ENCODE measurements around the gene DNAJC13. TPM values are rescaled to one million over a fixed set of nuclear protein-coding genes. Genes with fewer than 3 reads are reported as not detected.
"Not testable (repeated sequence)": the region's sequence is repeated elsewhere in the genome, so short reads cannot be mapped to it uniquely, and the experiment has no call there.

Gene DNAJC13
- total RNA-seq, 1 donor = 116 TPM

- TF ChIP-seq, protein P1, sequence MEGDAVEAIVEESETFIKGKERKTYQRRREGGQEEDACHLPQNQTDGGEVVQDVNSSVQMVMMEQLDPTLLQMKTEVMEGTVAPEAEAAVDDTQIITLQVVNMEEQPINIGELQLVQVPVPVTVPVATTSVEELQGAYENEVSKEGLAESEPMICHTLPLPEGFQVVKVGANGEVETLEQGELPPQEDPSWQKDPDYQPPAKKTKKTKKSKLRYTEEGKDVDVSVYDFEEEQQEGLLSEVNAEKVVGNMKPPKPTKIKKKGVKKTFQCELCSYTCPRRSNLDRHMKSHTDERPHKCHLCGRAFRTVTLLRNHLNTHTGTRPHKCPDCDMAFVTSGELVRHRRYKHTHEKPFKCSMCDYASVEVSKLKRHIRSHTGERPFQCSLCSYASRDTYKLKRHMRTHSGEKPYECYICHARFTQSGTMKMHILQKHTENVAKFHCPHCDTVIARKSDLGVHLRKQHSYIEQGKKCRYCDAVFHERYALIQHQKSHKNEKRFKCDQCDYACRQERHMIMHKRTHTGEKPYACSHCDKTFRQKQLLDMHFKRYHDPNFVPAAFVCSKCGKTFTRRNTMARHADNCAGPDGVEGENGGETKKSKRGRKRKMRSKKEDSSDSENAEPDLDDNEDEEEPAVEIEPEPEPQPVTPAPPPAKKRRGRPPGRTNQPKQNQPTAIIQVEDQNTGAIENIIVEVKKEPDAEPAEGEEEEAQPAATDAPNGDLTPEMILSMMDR (IDR thresholded peaks at IDR 0.05; ENCODE audit: extremely low read depth, low read depth, low read length) = no peak
- Histone ChIP-seq H3K27me3 (ENCODE audit: insufficient read depth, low read length) (no peaks in the 10 kb centered on the region), H3K4me1 (ENCODE audit: insufficient read depth, low read length) (no peaks in the 10 kb centered on the region)
Measured at GRCh38 chr3:132382267-132382666, 35.0 kb upstream of the DNAJC13 start.

GRCh38 chr3:132382688-132383194 is 34.6 kb upstream of the DNAJC13 start:
- H3K4me3 ChIP-seq (ENCODE audit: insufficient read depth, low read length) = no peak overlapping the region
- H3K4me1 ChIP-seq (ENCODE audit: insufficient read depth, low read length) = no peaks in the 10 kb centered on the region
- H3K79me2 ChIP-seq (ENCODE audit: insufficient read depth, low read length) = no peaks in the 10 kb centered on the region
- TF ChIP-seq, protein P1 (IDR thresholded peaks at IDR 0.05; ENCODE audit: extremely low read depth, low read depth, low read length) = no peak
- no peaks in the 10 kb centered on the region for H3K36me3 ChIP-seq (ENCODE audit: insufficient read depth, low read length)
- no peak for DNase-seq (ENCODE audit: insufficient read length, low spot score, missing footprints)
- no peaks in the 10 kb centered on the region for H3K27me3 ChIP-seq (ENCODE audit: insufficient read depth, low read length)
- no peak overlapping the region for H3K4me2 ChIP-seq (ENCODE audit: insufficient read depth, low read length)
- no peak overlapping the region for H2AFZ ChIP-seq (ENCODE audit: low read length)
- no peaks in the 10 kb centered on the region for H4K20me1 ChIP-seq (ENCODE audit: insufficient read depth, low read length)
- no peak overlapping the region for H3K27ac ChIP-seq (ENCODE audit: low read depth, low read length)
- no peaks in the 10 kb centered on the region for H3K9me3 ChIP-seq (ENCODE audit: low read depth, low read length)

More at GRCh38 chr3:132382267-132382666, 35.0 kb upstream of the DNAJC13 start:
- DNase-seq (ENCODE audit: insufficient read length, low spot score, missing footprints) = no peak
- Histone ChIP-seq H3K27ac (ENCODE audit: low read depth, low read length) (no peak overlapping the region), H4K20me1 (ENCODE audit: insufficient read depth, low read length) (no peaks in the 10 kb centered on the region), H2AFZ (ENCODE audit: low read length) (no peak overlapping the region), H3K4me3 (ENCODE audit: insufficient read depth, low read length) (no peak overlapping the region), H3K9me3 (ENCODE audit: low read depth, low read length) (no peaks in the 10 kb centered on the region), H3K36me3 (ENCODE audit: insufficient read depth, low read length) (no peaks in the 10 kb centered on the region), H3K4me2 (ENCODE audit: insufficient read depth, low read length) (no peak overlapping the region), H3K79me2 (ENCODE audit: insufficient read depth, low read length) (no peaks in the 10 kb centered on the region)

- no peaks in the 10 kb centered on the region for H3K79me2 ChIP-seq (ENCODE audit: insufficient read depth, low read length)
- peaks cover 2% of the 10 kb centered on the region for H3K27me3 ChIP-seq (ENCODE audit: insufficient read depth, low read length)
- no peaks in the 10 kb centered on the region for H3K9me3 ChIP-seq (ENCODE audit: low read depth, low read length)
- DNase-seq (ENCODE audit: insufficient read length, low spot score, missing footprints) = no peak
- no peaks in the 10 kb centered on the region for H3K36me3 ChIP-seq (ENCODE audit: insufficient read depth, low read length)
- H3K4me2 ChIP-seq (ENCODE audit: insufficient read depth, low read length) = no peak overlapping the region
- TF ChIP-seq, protein P1 (IDR thresholded peaks at IDR 0.05; ENCODE audit: extremely low read depth, low read depth, low read length) = no peak
- H3K4me1 ChIP-seq (ENCODE audit: insufficient read depth, low read length) = no peaks in the 10 kb centered on the region
- no peaks in the 10 kb centered on the region for H4K20me1 ChIP-seq (ENCODE audit: insufficient read depth, low read length)
- no peak overlapping the region for H2AFZ ChIP-seq (ENCODE audit: low read length)
- no peak overlapping the region for H3K27ac ChIP-seq (ENCODE audit: low read depth, low read length)
- H3K4me3 ChIP-seq (ENCODE audit: insufficient read depth, low read length) = no peak overlapping the region
Measured at GRCh38 chr3:132386259-132386658, 31.0 kb upstream of the DNAJC13 start.

DNA sequence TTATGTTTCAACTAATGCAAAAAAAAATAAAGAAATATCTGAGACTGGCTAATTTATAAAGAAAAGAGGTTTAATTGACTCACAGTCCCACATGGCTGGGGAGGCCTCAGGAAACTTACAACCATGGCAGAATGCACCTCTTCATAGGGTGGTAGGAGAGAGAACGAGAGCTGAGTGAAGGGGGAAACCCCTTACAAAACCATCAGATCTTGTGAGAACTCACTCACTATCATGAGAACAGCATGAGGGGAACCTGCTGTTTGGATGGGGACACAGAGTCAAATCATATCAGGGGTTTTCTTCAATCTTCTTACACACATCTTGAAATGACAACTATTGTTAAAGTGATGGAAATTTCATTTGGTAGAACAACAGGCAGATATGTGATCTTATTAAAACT is 24.6 kb upstream of the DNAJC13 start:
- not testable (repeated sequence) for H3K27ac ChIP-seq (ENCODE audit: low read depth, low read length); H3K36me3 ChIP-seq (ENCODE audit: insufficient read depth, low read length); H2AFZ ChIP-seq (ENCODE audit: low read length); H3K9me3 ChIP-seq (ENCODE audit: low read depth, low read length); DNase-seq (ENCODE audit: insufficient read length, low spot score, missing footprints); H3K4me3 ChIP-seq (ENCODE audit: insufficient read depth, low read length); H3K4me2 ChIP-seq (ENCODE audit: insufficient read depth, low read length); H3K4me1 ChIP-seq (ENCODE audit: insufficient read depth, low read length); H3K79me2 ChIP-seq (ENCODE audit: insufficient read depth, low read length); H3K27me3 ChIP-seq (ENCODE audit: insufficient read depth, low read length); H4K20me1 ChIP-seq (ENCODE audit: insufficient read depth, low read length)

Measured in osteoblast (primary cell).